IgD-negative memory B cell (primary cell): ENCODE measurements around the gene XK. TPM values are rescaled to one million over a fixed set of nuclear protein-coding genes. Genes with fewer than 3 reads are reported as not detected.
A peak's percentile ranks its signal among the peaks of the same experiment; 100 is the strongest.
"Not testable (repeated sequence)": the region's sequence is repeated elsewhere in the genome, so short reads cannot be mapped to it uniquely, and the experiment has no call there.

Experiments used
- H3K27ac Mint-ChIP-seq, 3 donors: one replicate each; pipeline ENCODE4 v1.8.0; 2020 to 2022; ENCODE audit warnings: mild to moderate bottlenecking in 3 of 3, mixed read lengths in 3 of 3, moderate library complexity in 1 of 3
- H3K27me3 Mint-ChIP-seq: one replicate; pipeline ENCODE4 v1.8.0; 2021; ENCODE audit warnings: mixed read lengths
- H3K36me3 Mint-ChIP-seq: one replicate; pipeline ENCODE4 v1.8.0; 2020; ENCODE audit warnings: mild to moderate bottlenecking, mixed read lengths
- H3K4me1 Mint-ChIP-seq, 3 donors: one replicate each; pipeline ENCODE4 v1.8.0; 2020 to 2022; ENCODE audit warnings: mixed read lengths in 3 of 3, mild to moderate bottlenecking in 1 of 3
- H3K4me3 Mint-ChIP-seq, 4 donors: one replicate each; pipeline ENCODE4 v1.8.0; 2020 to 2022; ENCODE audit warnings: mild to moderate bottlenecking in 4 of 4, mixed read lengths in 4 of 4, moderate library complexity in 3 of 4
- H3K9me3 Mint-ChIP-seq, 3 donors: one replicate each; pipeline ENCODE4 v1.8.0; 2020 to 2021; ENCODE audit warnings: mixed read lengths in 3 of 3, mild to moderate bottlenecking in 1 of 3
- polyA plus RNA-seq: library from polyadenylated mRNA; unstranded; fragments of 300-500 nt; fragmentation: Illumina TruSeq; gene quantifications from one replicate; pipeline ENCODE4 v1.2.3, GENCODE V29; 2021

Gene XK
- polyA plus RNA-seq, 1 donor from 2014 or later: 0.18 TPM

- H3K27ac Mint-ChIP-seq: no peak overlapping the region
- no peak overlapping the region for H3K4me3 Mint-ChIP-seq
- H3K36me3 Mint-ChIP-seq: peaks cover 1% of the 10 kb centered on the region
- peaks cover 2% of the 10 kb centered on the region for H3K27me3 Mint-ChIP-seq
- H3K9me3 Mint-ChIP-seq: peaks cover 0 to 9% (median 0%) of the 10 kb centered on the region in 3 donors
- H3K4me1 Mint-ChIP-seq: peaks cover 16 to 25% (median 23%) of the 10 kb centered on the region in 3 donors
Measured at GRCh38 chrX:37754516-37754915, 68.9 kb downstream of the XK start.

- no peak overlapping the region for H3K4me3 Mint-ChIP-seq
Measured at GRCh38 chrX:37755025-37755424, 69.4 kb downstream of the XK start.

GRCh38 chrX:37757082-37757481 lies 71.5 kb downstream of the XK start:
- H3K27ac Mint-ChIP-seq: peak overlapping the region in 1 of 3 donors; percentile 28
- peaks cover 11 to 35% (median 29%) of the 10 kb centered on the region in 3 donors for H3K4me1 Mint-ChIP-seq
- H3K4me3 Mint-ChIP-seq: no peak overlapping the region
- peaks cover 2% of the 10 kb centered on the region for H3K27me3 Mint-ChIP-seq
- H3K36me3 Mint-ChIP-seq: peaks cover 1% of the 10 kb centered on the region
- peaks cover 0 to 9% (median 6%) of the 10 kb centered on the region in 3 donors for H3K9me3 Mint-ChIP-seq

More at GRCh38 chrX:37755025-37755424, 69.4 kb downstream of the XK start:
- peaks cover 2% of the 10 kb centered on the region for H3K27me3 Mint-ChIP-seq
- peaks cover 1% of the 10 kb centered on the region for H3K36me3 Mint-ChIP-seq
- peaks cover 16 to 30% (median 23%) of the 10 kb centered on the region in 3 donors for H3K4me1 Mint-ChIP-seq
- peaks cover 0 to 9% (median 0%) of the 10 kb centered on the region in 3 donors for H3K9me3 Mint-ChIP-seq
- no peak overlapping the region for H3K27ac Mint-ChIP-seq

GRCh38 chrX:37759351-37759750 lies 73.8 kb downstream of the XK start:
- peaks cover 17 to 49% (median 35%) of the 10 kb centered on the region in 3 donors for H3K4me1 Mint-ChIP-seq
- H3K36me3 Mint-ChIP-seq: no peaks in the 10 kb centered on the region
- H3K27ac Mint-ChIP-seq: no peak overlapping the region
- H3K9me3 Mint-ChIP-seq: peaks cover 0 to 6% (median 4%) of the 10 kb centered on the region in 3 donors
- H3K27me3 Mint-ChIP-seq: no peaks in the 10 kb centered on the region
- no peak overlapping the region for H3K4me3 Mint-ChIP-seq

GRCh38 chrX:37759878-37760418 lies 74.4 kb downstream of the XK start:
- Mint-ChIP-seq H3K4me1 (peaks cover 18 to 50% (median 36%) of the 10 kb centered on the region in 3 donors), H3K27me3 (no peaks in the 10 kb centered on the region), H3K9me3 (peaks cover 0 to 6% (median 4%) of the 10 kb centered on the region in 3 donors), H3K4me3 (no peak overlapping the region), H3K36me3 (no peaks in the 10 kb centered on the region), H3K27ac (no peak overlapping the region)

GRCh38 chrX:37763400-37763799 lies 77.8 kb downstream of the XK start:
- Mint-ChIP-seq H3K27ac (peak overlapping the region; percentile 34 to 90 (median 83)), H3K4me3 (peak overlapping the region in 3 of 4 donors; percentile 5 to 81 (median 76)), H3K9me3 (peaks cover 0 to 6% (median 2%) of the 10 kb centered on the region in 3 donors), H3K27me3 (no peaks in the 10 kb centered on the region), H3K36me3 (peaks cover 2% of the 10 kb centered on the region), H3K4me1 (peaks cover 35 to 60% (median 35%) of the 10 kb centered on the region in 3 donors)

GRCh38 chrX:37765507-37765906 lies 79.9 kb downstream of the XK start:
- Mint-ChIP-seq H3K9me3 (peaks cover 0 to 5% (median 2%) of the 10 kb centered on the region in 3 donors), H3K4me3 (no peak overlapping the region), H3K36me3 (peaks cover 2% of the 10 kb centered on the region), H3K27me3 (no peaks in the 10 kb centered on the region), H3K27ac (peak overlapping the region in 2 of 3 donors; percentile 67 to 86), H3K4me1 (peaks cover 31 to 57% (median 35%) of the 10 kb centered on the region in 3 donors)

GRCh38 chrX:37767430-37767829 lies 81.8 kb downstream of the XK start:
- peaks cover 26 to 43% (median 36%) of the 10 kb centered on the region in 3 donors for H3K4me1 Mint-ChIP-seq
- H3K4me3 Mint-ChIP-seq: peak overlapping the region in 1 of 4 donors; percentile 69

GRCh38 chrX:37768866-37769265 lies 83.3 kb downstream of the XK start:
- not testable (repeated sequence) for H3K9me3 Mint-ChIP-seq
- peaks cover 17 to 32% (median 28%) of the 10 kb centered on the region in 3 donors for H3K4me1 Mint-ChIP-seq

More at GRCh38 chrX:37767430-37767829, 81.8 kb downstream of the XK start:
- Mint-ChIP-seq H3K27ac (no peak overlapping the region), H3K9me3 (peaks cover 0 to 2% (median 2%) of the 10 kb centered on the region in 3 donors), H3K27me3 (no peaks in the 10 kb centered on the region), H3K36me3 (peaks cover 2% of the 10 kb centered on the region)

GRCh38 chrX:37776283-37776986 lies 90.8 kb downstream of the XK start:
- Mint-ChIP-seq H3K4me3 (peak overlapping the region in 3 of 4 donors; percentile 75 to 87 (median 79)), H3K36me3 (peaks cover 5% of the 10 kb centered on the region), H3K9me3 (no peaks in the 10 kb centered on the region), H3K27ac (peak overlapping the region; percentile 87 to 96 (median 95)), H3K4me1 (peaks cover 27 to 34% (median 29%) of the 10 kb centered on the region in 3 donors), H3K27me3 (peaks cover 2% of the 10 kb centered on the region)

More at GRCh38 chrX:37768866-37769265, 83.3 kb downstream of the XK start:
- not testable (repeated sequence) for H3K27me3 Mint-ChIP-seq, H3K27ac Mint-ChIP-seq, H3K36me3 Mint-ChIP-seq, H3K4me3 Mint-ChIP-seq

- Mint-ChIP-seq H3K27me3 (peaks cover 2% of the 10 kb centered on the region), H3K4me1 (peaks cover 24 to 34% (median 29%) of the 10 kb centered on the region in 3 donors), H3K36me3 (peaks cover 5% of the 10 kb centered on the region), H3K4me3 (peak overlapping the region in 3 of 4 donors; percentile 75 to 87 (median 79)), H3K9me3 (no peaks in the 10 kb centered on the region), H3K27ac (peak overlapping the region; percentile 87 to 96 (median 95))
Measured at GRCh38 chrX:37776987-37777325, 91.4 kb downstream of the XK start.

GRCh38 chrX:37779857-37780256 lies 94.3 kb downstream of the XK start, which contains the start of gene CYBB:
TSS of gene CYBB (plus strand) at chrX:37780059. CDS start at chrX:37780078, 19 bp downstream.
- H3K4me3 Mint-ChIP-seq: peak within 1 kb of the TSS; percentile 86 to 95 (median 94)
- H3K36me3 Mint-ChIP-seq: peaks cover 7% of the 10 kb centered on the region
- peaks cover 30 to 44% (median 37%) of the 10 kb centered on the region in 3 donors for H3K4me1 Mint-ChIP-seq
- H3K27me3 Mint-ChIP-seq: peaks cover 2% of the 10 kb centered on the region
- no peaks in the 10 kb centered on the region for H3K9me3 Mint-ChIP-seq
- H3K27ac Mint-ChIP-seq: peak within 1 kb of the TSS; percentile 40 to 82 (median 74)

- H3K4me3 Mint-ChIP-seq: peak overlapping the region; percentile 86 to 94 (median 94)
- peak overlapping the region; percentile 4 to 46 (median 17) for H3K27ac Mint-ChIP-seq
- H3K36me3 Mint-ChIP-seq: peaks cover 11% of the 10 kb centered on the region
- H3K4me1 Mint-ChIP-seq: peaks cover 29 to 46% (median 31%) of the 10 kb centered on the region in 3 donors
- no peaks in the 10 kb centered on the region for H3K9me3 Mint-ChIP-seq
- peaks cover 2% of the 10 kb centered on the region for H3K27me3 Mint-ChIP-seq
Measured at GRCh38 chrX:37781081-37781480, 95.5 kb downstream of the XK start.
